ENCODE data around the gene PRPF8.

PRPF8 gene

GRCh38 chr17:1715803-1716075, 31.1 kb upstream of the PRPF8 start:
- peak overlapping the region; percentile 72; the same call in 1 of the 2 replicates for H2AFZ ChIP-seq (ENCODE audit: low read length)
- no peaks in the 10 kb centered on the region for H3K27me3 ChIP-seq (ENCODE audit: insufficient read depth, low read length, poor library complexity, severe bottlenecking)
- peak overlapping the region; percentile 84 for H3K4me3 ChIP-seq (ENCODE audit: low read length, poor library complexity, severe bottlenecking)
- H3K79me2 ChIP-seq (ENCODE audit: insufficient read depth, low read length): peaks cover 4% of the 10 kb centered on the region; the same call in 1 of the 2 replicates
- H3K9ac ChIP-seq (ENCODE audit: low read depth, low read length, poor library complexity, severe bottlenecking): no peak overlapping the region
- peaks cover 5% of the 10 kb centered on the region for H4K20me1 ChIP-seq (ENCODE audit: insufficient read depth, low read length, poor library complexity, severe bottlenecking)
- TF ChIP-seq CTCF (conservative IDR thresholded peaks at IDR 0.05; ENCODE audit: low read length): no peak
- TF ChIP-seq EZH2phosphoT487 (IDR thresholded peaks at IDR 0.05; ENCODE audit: borderline replicate concordance): no peak
- H3K36me3 ChIP-seq (ENCODE audit: insufficient read depth, low read length): no peaks in the 10 kb centered on the region
- H3K4me1 ChIP-seq (ENCODE audit: insufficient read depth, low read length, poor library complexity, severe bottlenecking): peaks cover 14% of the 10 kb centered on the region
- H3F3A ChIP-seq (ENCODE audit: low read depth): no peaks in the 10 kb centered on the region
- H3K9me3 ChIP-seq (ENCODE audit: insufficient read depth, low read depth, low read length): no peaks in the 10 kb centered on the region
- H3K9me2 ChIP-seq (replicated peaks; ENCODE audit: low read depth, low read length): no peaks in the 10 kb centered on the region
- peak overlapping the region; percentile 70 for H3K4me2 ChIP-seq (ENCODE audit: low read depth, low read length, poor library complexity, severe bottlenecking)

GRCh38 chr17:1714980-1715802, 30.5 kb upstream of the PRPF8 start:
- no peaks in the 10 kb centered on the region for H3K9me2 ChIP-seq (replicated peaks; ENCODE audit: low read depth, low read length)
- no peaks in the 10 kb centered on the region for H3K27me3 ChIP-seq (ENCODE audit: insufficient read depth, low read length, poor library complexity, severe bottlenecking)
- peaks cover 4% of the 10 kb centered on the region; the same call in 1 of the 2 replicates for H3K79me2 ChIP-seq (ENCODE audit: insufficient read depth, low read length)
- H3F3A ChIP-seq (ENCODE audit: low read depth): no peaks in the 10 kb centered on the region
- no peak overlapping the region for H3K9ac ChIP-seq (ENCODE audit: low read depth, low read length, poor library complexity, severe bottlenecking)
- no peaks in the 10 kb centered on the region for H3K36me3 ChIP-seq (ENCODE audit: insufficient read depth, low read length)
- H4K20me1 ChIP-seq (ENCODE audit: insufficient read depth, low read length, poor library complexity, severe bottlenecking): peaks cover 5% of the 10 kb centered on the region
- no peaks in the 10 kb centered on the region for H3K9me3 ChIP-seq (ENCODE audit: insufficient read depth, low read depth, low read length)
- H3K4me1 ChIP-seq (ENCODE audit: insufficient read depth, low read length, poor library complexity, severe bottlenecking): peaks cover 14% of the 10 kb centered on the region
- H3K4me2 ChIP-seq (ENCODE audit: low read depth, low read length, poor library complexity, severe bottlenecking): peak overlapping the region; percentile 70
- no peak for TF ChIP-seq EZH2phosphoT487 (IDR thresholded peaks at IDR 0.05; ENCODE audit: borderline replicate concordance)
- TF ChIP-seq CTCF (conservative IDR thresholded peaks at IDR 0.05; ENCODE audit: low read length): no peak
- peak overlapping the region; percentile 84 for H3K4me3 ChIP-seq (ENCODE audit: low read length, poor library complexity, severe bottlenecking)
- H2AFZ ChIP-seq (ENCODE audit: low read length): no peak overlapping the region

- H3K27me3 ChIP-seq (ENCODE audit: insufficient read depth, low read length, poor library complexity, severe bottlenecking): no peaks in the 10 kb centered on the region
- TF ChIP-seq CTCF (conservative IDR thresholded peaks at IDR 0.05; ENCODE audit: low read length) (no peak), EZH2phosphoT487 (IDR thresholded peaks at IDR 0.05; ENCODE audit: borderline replicate concordance) (no peak)
- H3K79me2 ChIP-seq (ENCODE audit: insufficient read depth, low read length): peaks cover 4% of the 10 kb centered on the region; the same call in 1 of the 2 replicates
- H3K9me3 ChIP-seq (ENCODE audit: insufficient read depth, low read depth, low read length): no peaks in the 10 kb centered on the region
- peaks cover 5% of the 10 kb centered on the region for H4K20me1 ChIP-seq (ENCODE audit: insufficient read depth, low read length, poor library complexity, severe bottlenecking)
- H3K4me2 ChIP-seq (ENCODE audit: low read depth, low read length, poor library complexity, severe bottlenecking): peak overlapping the region; percentile 70
- no peaks in the 10 kb centered on the region for H3F3A ChIP-seq (ENCODE audit: low read depth)
- H3K36me3 ChIP-seq (ENCODE audit: insufficient read depth, low read length): no peaks in the 10 kb centered on the region
- no peaks in the 10 kb centered on the region for H3K9me2 ChIP-seq (replicated peaks; ENCODE audit: low read depth, low read length)
- H2AFZ ChIP-seq (ENCODE audit: low read length): no peak overlapping the region
- H3K9ac ChIP-seq (ENCODE audit: low read depth, low read length, poor library complexity, severe bottlenecking): no peak overlapping the region
- H3K4me1 ChIP-seq (ENCODE audit: insufficient read depth, low read length, poor library complexity, severe bottlenecking): peaks cover 14% of the 10 kb centered on the region
- no peak overlapping the region for H3K4me3 ChIP-seq (ENCODE audit: low read length, poor library complexity, severe bottlenecking)
Measured at GRCh38 chr17:1714427-1714979, 29.8 kb upstream of the PRPF8 start.

All from Loucy (cell line).